Kidney epithelial cell (primary cell): ENCODE results near the gene HNRNPH2. TPM values are rescaled to one million over a fixed set of nuclear protein-coding genes. Genes with fewer than 3 reads are reported as not detected.

Source experiments
- DNase-seq: peaks from one replicate; pipeline ENCODE4 v3.0.0-alpha.2; 2010; ENCODE audit warnings: low read depth
- H3K27me3 ChIP-seq: 2 replicates; pipeline ENCODE4 v1.6.0; 2011; ENCODE audit warnings: low read length; ENCODE audit not compliant: control insufficient read depth, insufficient read depth
- H3K36me3 ChIP-seq: 2 replicates; pipeline ENCODE4 v1.5.1; 2011; ENCODE audit warnings: low read length; ENCODE audit not compliant: control insufficient read depth, insufficient read depth
- H3K4me3 ChIP-seq: 2 replicates; pipeline ENCODE4 v1.5.1; 2011; ENCODE audit warnings: low read depth, mild to moderate bottlenecking, control low read depth, low read length
- total RNA-seq: library from RNA; depleted of rRNA; stranded (reverse); fragments of >200 nt; gene quantifications from 2 replicates; pipeline ENCODE4 v1.2.3, GENCODE V29; 2015
- TF ChIP-seq, protein P1 (sequence below): IDR thresholded peaks from 2 replicates; pipeline ENCODE4 v1.5.1; 2011; ENCODE audit warnings: mild to moderate bottlenecking, moderate library complexity, low read length, control low read depth, inconsistent platforms; ENCODE audit not compliant: insufficient read depth, poor library complexity, severe bottlenecking

Gene HNRNPH2
- total RNA-seq, 1 donor from 2014 or later: 51.1 TPM

DNA sequence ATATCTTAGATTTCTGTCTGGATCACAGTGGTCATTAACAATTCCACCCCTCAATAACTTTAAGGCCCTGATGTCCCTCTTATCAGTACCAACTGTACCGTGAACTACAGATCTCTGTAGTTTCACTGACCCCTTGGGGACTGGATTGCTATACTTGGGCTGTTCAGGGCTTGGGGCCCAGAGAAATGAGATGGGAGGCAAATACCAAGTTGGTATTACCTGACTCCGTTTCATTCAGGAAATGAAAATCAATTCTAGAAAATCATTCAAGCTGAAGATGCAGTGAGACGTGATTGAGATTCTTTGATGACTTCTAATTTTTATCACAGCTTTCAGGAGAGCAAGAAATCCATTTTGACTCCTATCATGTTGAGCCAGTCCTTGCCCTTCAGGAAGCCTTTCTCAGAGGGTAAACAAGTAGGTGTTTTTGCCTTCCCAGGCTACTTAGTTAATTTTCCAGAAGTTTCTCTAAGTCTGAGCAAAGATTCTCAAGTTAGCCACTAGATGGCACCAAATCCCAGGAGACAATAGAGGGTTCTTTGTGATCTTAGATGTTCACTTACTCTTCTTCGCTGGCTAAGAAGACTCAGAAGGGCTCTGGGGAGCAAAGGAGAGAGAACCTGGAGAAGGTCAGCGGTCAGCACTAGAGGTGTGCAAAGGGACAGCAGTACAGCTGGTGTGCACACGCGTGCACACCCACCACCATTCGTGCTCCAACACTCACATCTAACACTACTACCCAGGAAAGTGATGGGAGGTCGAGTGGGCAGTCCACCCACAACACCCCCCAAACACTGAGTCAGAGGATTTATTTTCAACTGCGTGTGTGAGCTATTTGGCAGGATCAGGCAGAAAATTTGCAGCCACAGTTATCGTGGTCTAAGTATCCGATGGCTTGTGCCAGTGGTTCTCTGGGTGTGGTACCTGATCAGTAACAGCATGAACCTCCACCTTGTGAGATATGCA lies 7.4 kb downstream of the HNRNPH2 start:
- TF ChIP-seq, protein P1, sequence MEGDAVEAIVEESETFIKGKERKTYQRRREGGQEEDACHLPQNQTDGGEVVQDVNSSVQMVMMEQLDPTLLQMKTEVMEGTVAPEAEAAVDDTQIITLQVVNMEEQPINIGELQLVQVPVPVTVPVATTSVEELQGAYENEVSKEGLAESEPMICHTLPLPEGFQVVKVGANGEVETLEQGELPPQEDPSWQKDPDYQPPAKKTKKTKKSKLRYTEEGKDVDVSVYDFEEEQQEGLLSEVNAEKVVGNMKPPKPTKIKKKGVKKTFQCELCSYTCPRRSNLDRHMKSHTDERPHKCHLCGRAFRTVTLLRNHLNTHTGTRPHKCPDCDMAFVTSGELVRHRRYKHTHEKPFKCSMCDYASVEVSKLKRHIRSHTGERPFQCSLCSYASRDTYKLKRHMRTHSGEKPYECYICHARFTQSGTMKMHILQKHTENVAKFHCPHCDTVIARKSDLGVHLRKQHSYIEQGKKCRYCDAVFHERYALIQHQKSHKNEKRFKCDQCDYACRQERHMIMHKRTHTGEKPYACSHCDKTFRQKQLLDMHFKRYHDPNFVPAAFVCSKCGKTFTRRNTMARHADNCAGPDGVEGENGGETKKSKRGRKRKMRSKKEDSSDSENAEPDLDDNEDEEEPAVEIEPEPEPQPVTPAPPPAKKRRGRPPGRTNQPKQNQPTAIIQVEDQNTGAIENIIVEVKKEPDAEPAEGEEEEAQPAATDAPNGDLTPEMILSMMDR: peak; percentile 69
- no peaks in the 10 kb centered on the region for H3K36me3 ChIP-seq
- H3K4me3 ChIP-seq: no peak overlapping the region
- DNase-seq: peak; percentile 39
- no peaks in the 10 kb centered on the region for H3K27me3 ChIP-seq

DNA sequence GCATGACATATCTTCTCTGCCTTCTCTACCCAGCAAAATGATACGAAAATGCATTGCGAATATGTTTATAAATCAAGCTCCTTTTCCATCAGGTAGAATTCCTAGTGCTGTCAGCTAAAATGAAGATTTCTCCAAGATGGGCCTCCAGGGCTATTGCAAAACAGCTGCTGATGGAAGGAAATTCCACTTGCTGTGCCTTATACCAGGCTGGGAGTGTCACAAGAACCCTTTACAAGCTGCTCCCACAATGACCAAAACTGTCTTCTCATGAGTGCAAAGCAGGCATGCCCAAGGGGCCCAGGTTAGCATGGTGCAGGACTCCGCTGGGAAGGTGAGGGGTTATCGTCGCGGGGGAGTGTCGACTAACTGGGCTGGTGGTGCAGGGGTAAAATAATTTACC lies 8.7 kb downstream of the HNRNPH2 start:
- TF ChIP-seq, protein P1: no peak
- H3K36me3 ChIP-seq: no peaks in the 10 kb centered on the region
- no peak overlapping the region for H3K4me3 ChIP-seq
- DNase-seq: no peak
- H3K27me3 ChIP-seq: no peaks in the 10 kb centered on the region

DNA sequence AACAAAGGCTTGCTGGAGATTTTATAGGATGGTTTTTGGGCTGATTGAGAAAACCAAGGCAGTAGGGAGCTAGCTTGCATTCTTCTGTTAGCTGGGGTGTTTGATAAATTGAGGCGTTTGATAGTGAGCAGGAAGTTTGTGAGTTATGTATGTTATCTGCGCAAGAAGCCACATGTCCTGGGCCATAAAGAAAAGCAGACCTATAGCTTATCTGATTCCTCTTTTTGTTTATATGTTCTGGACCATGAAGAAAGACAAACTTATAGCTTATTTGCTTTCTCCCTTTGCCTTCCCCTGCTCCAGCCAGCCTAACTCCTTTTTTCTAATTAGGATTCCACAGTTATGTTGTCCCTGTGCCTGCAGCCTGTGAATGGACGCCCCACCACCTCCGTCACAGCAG lies 9.2 kb downstream of the HNRNPH2 start:
- TF ChIP-seq, protein P1: no peak
- Histone ChIP-seq H3K27me3 (no peaks in the 10 kb centered on the region), H3K4me3 (no peak overlapping the region)

DNA sequence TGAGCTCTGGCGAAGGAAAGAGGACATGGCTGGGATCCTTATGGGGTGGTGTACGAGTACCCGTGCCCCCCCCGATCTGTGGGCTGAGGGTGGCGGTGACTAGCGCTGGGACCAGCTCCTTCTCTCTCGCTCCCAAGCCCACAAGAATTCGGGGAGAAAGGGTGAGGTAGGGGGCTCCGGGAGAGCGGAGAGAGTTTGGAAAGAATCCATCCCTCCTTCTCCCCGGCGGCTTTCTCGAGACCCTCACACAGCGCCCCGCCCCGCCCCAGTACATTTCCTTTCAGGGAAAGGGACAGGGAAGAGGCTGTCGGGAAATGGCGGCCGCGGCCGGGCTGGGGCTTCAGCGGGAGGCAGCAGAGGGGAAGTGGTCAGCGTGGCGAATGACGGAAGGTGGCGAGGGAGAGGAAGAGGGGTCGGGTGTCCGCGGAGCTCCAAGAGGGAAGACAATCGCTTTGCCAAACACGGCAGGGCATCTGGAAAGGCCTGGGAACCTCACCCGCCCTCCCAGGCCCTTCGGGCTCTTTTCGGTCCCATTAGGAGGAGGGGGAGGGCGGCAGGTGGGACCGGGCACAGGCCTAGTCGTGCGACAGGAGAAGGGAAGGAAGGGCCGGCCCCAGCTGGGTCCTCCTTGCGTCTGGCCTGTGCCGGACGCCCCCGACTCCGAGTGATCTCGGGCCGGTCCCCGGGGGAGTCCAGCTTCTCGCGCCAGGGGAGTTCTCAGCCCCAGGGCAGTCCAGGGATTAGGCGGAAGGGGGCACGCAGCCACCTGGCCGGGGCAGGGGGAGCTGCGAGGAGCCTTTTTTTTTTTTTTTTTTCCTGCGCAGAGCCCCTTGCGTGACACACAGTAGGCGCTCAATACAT lies 10.2 kb downstream of the HNRNPH2 start:
- H3K36me3 ChIP-seq: no peaks in the 10 kb centered on the region
- no peak for DNase-seq
- TF ChIP-seq, protein P1: no peak
- no peaks in the 10 kb centered on the region for H3K27me3 ChIP-seq
- peak overlapping the region; percentile 49 for H3K4me3 ChIP-seq

More for the DNA sequence above, 9.2 kb downstream of the HNRNPH2 start:
- no peak for DNase-seq
- no peaks in the 10 kb centered on the region for H3K36me3 ChIP-seq

- H3K4me3 ChIP-seq: no peak overlapping the region
Measured at GRCh38 chrX:101419489-101419888, 11.5 kb downstream of the HNRNPH2 start.

More at GRCh38 chrX:101419489-101419888, 11.5 kb downstream of the HNRNPH2 start:
- TF ChIP-seq, protein P1: no peak
- Histone ChIP-seq H3K27me3 (no peaks in the 10 kb centered on the region), H3K36me3 (no peaks in the 10 kb centered on the region)
- DNase-seq: no peak
